Middle frontal gyrus (tissue), 1 donor: ENCODE measurements around the gene SRA1.
"Not testable (repeated sequence)": the region's sequence is repeated elsewhere in the genome, so short reads cannot be mapped to it uniquely, and the experiment has no call there.

Source experiments
- DNase-seq: peaks from one replicate; pipeline ENCODE4 v3.0.0-alpha.2; 2015; ENCODE audit warnings: low spot score; ENCODE audit errors: extremely low spot score

SRA1 gene

GRCh38 chr5:140557136-140557805 lies at the start of gene SRA1:
Gene SRA1 (minus strand): TSS chr5:140557473. CDS start chr5:140557452, 21 bp downstream.
- peak; percentile 90 for DNase-seq

GRCh38 chr5:140607031-140607430 lies 49.8 kb upstream of the SRA1 start:
- DNase-seq = no peak

- DNase-seq = no peak
These were observed 48.6 kb upstream of the SRA1 start for GRCh38 chr5:140605879-140606278.

- DNase-seq = no peak
These were observed 46.5 kb upstream of the SRA1 start for GRCh38 chr5:140603734-140604133.

- not testable (repeated sequence) for DNase-seq
These were observed 46.1 kb upstream of the SRA1 start for GRCh38 chr5:140603446-140603698.

- DNase-seq = no peak
These were observed 44.9 kb upstream of the SRA1 start for GRCh38 chr5:140602147-140602546.

GRCh38 chr5:140600096-140600495 lies 42.8 kb upstream of the SRA1 start:
- DNase-seq = no peak

- no peak for DNase-seq
These were observed 41.6 kb upstream of the SRA1 start for GRCh38 chr5:140598836-140599235.

GRCh38 chr5:140596321-140596741 lies 39.1 kb upstream of the SRA1 start:
- DNase-seq = no peak

GRCh38 chr5:140595538-140596300 lies 38.4 kb upstream of the SRA1 start:
- DNase-seq = no peak

- no peak for DNase-seq
These were observed 36.9 kb upstream of the SRA1 start for GRCh38 chr5:140594169-140594568.

- not testable (repeated sequence) for DNase-seq
These were observed 35.8 kb upstream of the SRA1 start for GRCh38 chr5:140593070-140593469.

GRCh38 chr5:140591747-140592372 lies 34.6 kb upstream of the SRA1 start:
- no peak for DNase-seq

GRCh38 chr5:140590861-140591260 lies 33.6 kb upstream of the SRA1 start:
- no peak for DNase-seq

GRCh38 chr5:140588311-140589070 lies 31.2 kb upstream of the SRA1 start:
- no peak for DNase-seq

- no peak for DNase-seq
These were observed 30.2 kb upstream of the SRA1 start for GRCh38 chr5:140587495-140587894.

GRCh38 chr5:140579188-140579747 lies 22.0 kb upstream of the SRA1 start:
- not testable (repeated sequence) for DNase-seq

GRCh38 chr5:140576776-140577201 lies 19.5 kb upstream of the SRA1 start:
- DNase-seq = no peak

- DNase-seq = no peak
These were observed 18.0 kb upstream of the SRA1 start for GRCh38 chr5:140575309-140575708.

- DNase-seq = no peak
These were observed 16.9 kb upstream of the SRA1 start for GRCh38 chr5:140574165-140574564.

- no peak for DNase-seq
These were observed 16.4 kb upstream of the SRA1 start for GRCh38 chr5:140573683-140574082.

GRCh38 chr5:140571105-140571504 lies 13.8 kb upstream of the SRA1 start:
- DNase-seq = no peak
